Measurements from ENCODE around the gene PRDM7. TPM values are rescaled to one million over a fixed set of nuclear protein-coding genes. Genes with fewer than 3 reads are reported as not detected.

PRDM7 gene
- total RNA-seq, 1 donor: not detected

DNA sequence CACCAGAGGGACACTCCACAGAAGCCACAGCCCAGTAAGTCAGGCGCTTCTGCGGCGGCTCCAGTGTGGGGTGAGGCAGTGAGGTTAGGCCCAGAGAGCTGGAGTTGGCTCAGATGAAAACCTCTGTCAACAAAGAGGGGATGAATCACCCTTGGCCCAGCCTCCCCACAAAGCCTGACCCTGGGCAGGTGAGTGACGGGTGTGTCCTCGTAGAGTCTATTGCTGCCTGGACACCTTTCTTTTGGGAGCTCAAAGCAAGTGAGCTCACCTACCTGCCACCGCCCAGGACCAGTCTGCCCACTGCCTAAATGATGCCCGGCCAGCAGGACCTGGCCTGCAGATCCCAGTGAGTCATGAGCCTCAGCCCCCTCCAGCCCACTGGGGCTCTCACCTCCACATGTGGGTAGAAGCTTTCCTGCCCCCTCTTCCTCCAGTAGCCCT lies 33.0 kb downstream of the PRDM7 start:
- Histone ChIP-seq H3K36me3 (ENCODE audit: insufficient read depth, low read length) (peaks cover 17% of the 10 kb centered on the region), H3K27me3 (ENCODE audit: insufficient read depth, low read length) (no peaks in the 10 kb centered on the region)
- TF ChIP-seq, protein P1, sequence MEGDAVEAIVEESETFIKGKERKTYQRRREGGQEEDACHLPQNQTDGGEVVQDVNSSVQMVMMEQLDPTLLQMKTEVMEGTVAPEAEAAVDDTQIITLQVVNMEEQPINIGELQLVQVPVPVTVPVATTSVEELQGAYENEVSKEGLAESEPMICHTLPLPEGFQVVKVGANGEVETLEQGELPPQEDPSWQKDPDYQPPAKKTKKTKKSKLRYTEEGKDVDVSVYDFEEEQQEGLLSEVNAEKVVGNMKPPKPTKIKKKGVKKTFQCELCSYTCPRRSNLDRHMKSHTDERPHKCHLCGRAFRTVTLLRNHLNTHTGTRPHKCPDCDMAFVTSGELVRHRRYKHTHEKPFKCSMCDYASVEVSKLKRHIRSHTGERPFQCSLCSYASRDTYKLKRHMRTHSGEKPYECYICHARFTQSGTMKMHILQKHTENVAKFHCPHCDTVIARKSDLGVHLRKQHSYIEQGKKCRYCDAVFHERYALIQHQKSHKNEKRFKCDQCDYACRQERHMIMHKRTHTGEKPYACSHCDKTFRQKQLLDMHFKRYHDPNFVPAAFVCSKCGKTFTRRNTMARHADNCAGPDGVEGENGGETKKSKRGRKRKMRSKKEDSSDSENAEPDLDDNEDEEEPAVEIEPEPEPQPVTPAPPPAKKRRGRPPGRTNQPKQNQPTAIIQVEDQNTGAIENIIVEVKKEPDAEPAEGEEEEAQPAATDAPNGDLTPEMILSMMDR (IDR thresholded peaks at IDR 0.05; ENCODE audit: extremely low read depth, low read depth, low read length): no peak

DNA sequence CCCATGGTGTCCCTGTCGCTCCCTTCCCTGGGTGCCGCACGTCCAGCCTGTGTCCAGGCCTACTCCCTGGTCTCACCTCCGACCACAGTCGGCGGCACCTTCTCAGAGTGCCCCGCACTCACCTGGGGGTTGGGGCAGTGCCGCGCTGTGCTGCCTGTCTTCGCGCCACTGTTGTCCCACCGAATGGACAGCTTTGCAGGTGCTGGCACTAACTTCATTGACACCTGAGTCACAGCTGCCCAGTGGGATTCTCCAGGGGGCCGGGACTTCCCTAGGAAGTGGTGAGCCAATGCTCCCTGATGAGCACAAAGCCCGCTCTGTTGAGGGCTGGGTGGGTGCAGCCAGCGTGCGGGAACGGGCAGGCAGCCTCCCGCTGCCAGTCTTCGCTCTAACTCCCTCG lies 33.6 kb downstream of the PRDM7 start:
- Histone ChIP-seq H4K20me1 (ENCODE audit: insufficient read depth, low read length) (no peaks in the 10 kb centered on the region), H3K79me2 (ENCODE audit: insufficient read depth, low read length) (no peaks in the 10 kb centered on the region)
- TF ChIP-seq, protein P1 (IDR thresholded peaks at IDR 0.05; ENCODE audit: extremely low read depth, low read depth, low read length): no peak

More for the DNA sequence above, 33.0 kb downstream of the PRDM7 start:
- no peaks in the 10 kb centered on the region for H4K20me1 ChIP-seq (ENCODE audit: insufficient read depth, low read length)
- H3K4me3 ChIP-seq (ENCODE audit: insufficient read depth, low read length): no peak overlapping the region
- H3K4me2 ChIP-seq (ENCODE audit: insufficient read depth, low read length): no peak overlapping the region
- DNase-seq (ENCODE audit: insufficient read length, low spot score, missing footprints): peak; percentile 87
- no peaks in the 10 kb centered on the region for H3K9me3 ChIP-seq (ENCODE audit: low read depth, low read length)
- no peak overlapping the region for H2AFZ ChIP-seq (ENCODE audit: low read length)
- no peak overlapping the region for H3K27ac ChIP-seq (ENCODE audit: low read depth, low read length)
- no peaks in the 10 kb centered on the region for H3K79me2 ChIP-seq (ENCODE audit: insufficient read depth, low read length)
- H3K4me1 ChIP-seq (ENCODE audit: insufficient read depth, low read length): peaks cover 11% of the 10 kb centered on the region

DNA sequence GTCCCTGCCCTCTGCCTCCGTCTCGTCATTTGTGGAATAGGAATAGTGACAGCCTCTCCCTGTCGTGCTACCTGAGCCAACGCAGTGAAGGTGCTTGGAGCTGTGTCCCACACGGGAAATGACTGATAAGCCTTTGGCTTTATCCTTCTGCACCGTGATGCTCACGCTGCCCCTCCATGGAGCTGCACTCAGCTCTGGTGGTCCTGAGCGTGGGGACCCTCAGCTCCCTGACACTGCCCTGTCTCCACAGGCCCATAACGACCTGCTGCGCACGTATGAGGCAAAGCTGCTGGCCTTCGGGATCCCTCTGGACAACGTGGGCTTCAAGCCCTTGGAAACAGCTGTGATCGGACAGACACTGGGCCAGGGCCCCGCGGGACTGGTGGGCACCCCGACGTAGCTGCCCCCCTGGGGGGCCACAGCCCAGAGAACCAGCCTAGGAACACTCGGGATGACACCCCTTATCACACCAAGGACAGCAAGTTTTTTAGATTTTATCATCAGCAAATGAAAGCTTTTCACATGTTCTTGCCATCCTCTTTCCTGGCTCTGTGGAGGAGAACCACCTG lies 34.1 kb downstream of the PRDM7 start:
- Histone ChIP-seq H3K4me3 (ENCODE audit: insufficient read depth, low read length) (no peak overlapping the region), H3K27me3 (ENCODE audit: insufficient read depth, low read length) (no peaks in the 10 kb centered on the region), H3K79me2 (ENCODE audit: insufficient read depth, low read length) (no peaks in the 10 kb centered on the region), H3K27ac (ENCODE audit: low read depth, low read length) (no peak overlapping the region), H3K4me2 (ENCODE audit: insufficient read depth, low read length) (no peak overlapping the region), H3K4me1 (ENCODE audit: insufficient read depth, low read length) (peaks cover 11% of the 10 kb centered on the region), H3K36me3 (ENCODE audit: insufficient read depth, low read length) (peaks cover 25% of the 10 kb centered on the region), H4K20me1 (ENCODE audit: insufficient read depth, low read length) (no peaks in the 10 kb centered on the region), H3K9me3 (ENCODE audit: low read depth, low read length) (no peaks in the 10 kb centered on the region), H2AFZ (ENCODE audit: low read length) (no peak overlapping the region)
- DNase-seq (ENCODE audit: insufficient read length, low spot score, missing footprints): no peak
- TF ChIP-seq, protein P1 (IDR thresholded peaks at IDR 0.05; ENCODE audit: extremely low read depth, low read depth, low read length): no peak

More for the DNA sequence above, 33.6 kb downstream of the PRDM7 start:
- Histone ChIP-seq H3K9me3 (ENCODE audit: low read depth, low read length) (no peaks in the 10 kb centered on the region), H2AFZ (ENCODE audit: low read length) (no peak overlapping the region), H3K27me3 (ENCODE audit: insufficient read depth, low read length) (no peaks in the 10 kb centered on the region), H3K27ac (ENCODE audit: low read depth, low read length) (no peak overlapping the region), H3K4me1 (ENCODE audit: insufficient read depth, low read length) (peaks cover 11% of the 10 kb centered on the region), H3K36me3 (ENCODE audit: insufficient read depth, low read length) (peaks cover 20% of the 10 kb centered on the region), H3K4me2 (ENCODE audit: insufficient read depth, low read length) (no peak overlapping the region), H3K4me3 (ENCODE audit: insufficient read depth, low read length) (no peak overlapping the region)
- peak; percentile 83 for DNase-seq (ENCODE audit: insufficient read length, low spot score, missing footprints)

DNA sequence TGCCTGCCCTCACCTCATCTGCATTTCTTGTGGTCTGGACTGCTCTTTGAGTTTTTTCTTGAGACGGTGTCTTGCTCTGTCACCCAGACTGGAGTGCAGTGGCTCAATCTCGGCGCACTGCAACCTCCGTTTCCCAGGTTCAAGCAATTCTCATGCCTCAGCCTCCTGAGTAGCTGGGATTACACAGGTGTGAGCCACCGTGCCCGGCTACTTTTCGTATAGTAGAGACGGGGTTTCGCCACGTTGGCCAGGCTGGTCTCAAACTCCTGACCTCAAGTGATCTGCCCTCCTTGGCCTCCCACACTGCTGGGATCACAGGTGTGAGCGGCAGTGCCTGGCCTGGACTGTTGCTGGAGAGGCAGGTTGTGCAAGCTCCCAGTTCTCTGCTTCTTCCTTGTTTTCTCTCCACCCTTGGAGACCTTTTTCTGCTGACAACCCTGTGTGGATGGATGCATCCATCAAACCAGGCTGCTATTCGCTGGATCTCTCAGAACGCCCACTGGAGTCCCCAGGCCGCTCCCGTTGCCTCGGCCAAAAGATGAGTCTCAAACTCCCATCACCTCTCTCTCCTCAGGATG lies 35.1 kb downstream of the PRDM7 start:
- H2AFZ ChIP-seq (ENCODE audit: low read length): no peak overlapping the region
- no peaks in the 10 kb centered on the region for H3K79me2 ChIP-seq (ENCODE audit: insufficient read depth, low read length)
- no peaks in the 10 kb centered on the region for H3K27me3 ChIP-seq (ENCODE audit: insufficient read depth, low read length)
- TF ChIP-seq, protein P1 (IDR thresholded peaks at IDR 0.05; ENCODE audit: extremely low read depth, low read depth, low read length): no peak
- peaks cover 36% of the 10 kb centered on the region for H3K36me3 ChIP-seq (ENCODE audit: insufficient read depth, low read length)
- no peak overlapping the region for H3K4me3 ChIP-seq (ENCODE audit: insufficient read depth, low read length)
- no peaks in the 10 kb centered on the region for H3K9me3 ChIP-seq (ENCODE audit: low read depth, low read length)
- H4K20me1 ChIP-seq (ENCODE audit: insufficient read depth, low read length): peaks cover 4% of the 10 kb centered on the region
- H3K4me2 ChIP-seq (ENCODE audit: insufficient read depth, low read length): no peak overlapping the region
- DNase-seq (ENCODE audit: insufficient read length, low spot score, missing footprints): no peak
- no peak overlapping the region for H3K27ac ChIP-seq (ENCODE audit: low read depth, low read length)
- H3K4me1 ChIP-seq (ENCODE audit: insufficient read depth, low read length): peaks cover 6% of the 10 kb centered on the region
